SK-N-SH (cell line): ENCODE measurements around the gene LGR5. TPM values are rescaled to one million over a fixed set of nuclear protein-coding genes. Genes with fewer than 3 reads are reported as not detected.

ENCODE experiments used
- CTCF ChIA-PET: fragments of 300-600, 350-600 bp; formaldehyde crosslinking; extraction: SDS; loops from one replicate; lab custom pipeline; 2021; lab: Yijun Ruan, JAX
- POLR2A ChIA-PET: fragments of 350-600 bp; sonication (Branson Sonifier 250); formaldehyde crosslinking; extraction: SDS; loops from one replicate; lab custom pipeline; 2020; ENCODE audit warnings: antibody characterized with exemption, inconsistent platforms; lab: Yijun Ruan, JAX
- DNase-seq: peaks from one replicate; pipeline ENCODE4 v3.0.0; 2012
- H2AFZ ChIP-seq: fragments of 200-600 bp; sonication (generic); 2 replicates; pipeline ENCODE4 v1.8.1; 2016; ENCODE audit warnings: antibody characterized with exemption, mild to moderate bottlenecking, low read depth
- H3F3A ChIP-seq: fragments of 200-600 bp; sonication (generic); replicated peaks from 2 replicates; pipeline ENCODE3; 2016; ENCODE audit warnings: antibody characterized with exemption, mild to moderate bottlenecking; ENCODE audit not compliant: insufficient read depth
- H3K27ac ChIP-seq, 2 experiments: fragments of 200-500 bp in 1 of 2; fragments of 200-600 bp in 1 of 2; sonication (Bioruptor generic) in 1 of 2; sonication (generic), shearing (Covaris generic) in 1 of 2; 2 replicates each; pipeline versions ENCODE4 v1.5.1 to v1.6.1; 2014 to 2016; ENCODE audit warnings: low read depth in 2 of 2, inconsistent platforms in 1 of 2, low read length in 1 of 2, mild to moderate bottlenecking in 1 of 2, mixed read lengths in 1 of 2
- H3K27me3 ChIP-seq: fragments of 200-600 bp; sonication (generic), shearing (Covaris generic); 2 replicates; pipeline ENCODE4 v1.6.1; 2016; ENCODE audit warnings: mixed run types; ENCODE audit not compliant: insufficient read depth
- H3K36me3 ChIP-seq, 2 experiments: fragments of 200-500 bp in 1 of 2; fragments of 200-600 bp in 1 of 2; sonication (Bioruptor generic) in 1 of 2; sonication (generic) in 1 of 2; replicated peaks in 1 of 2; 2 replicates each; pipeline versions ENCODE3 to v1.5.1; 2014 to 2016; ENCODE audit warnings: low read length in 1 of 2, mild to moderate bottlenecking in 1 of 2; ENCODE audit not compliant: insufficient read depth in 2 of 2, control insufficient read depth in 1 of 2
- H3K4me1 ChIP-seq, 2 experiments: fragments of 200-500 bp in 1 of 2; fragments of 200-600 bp in 1 of 2; sonication (Bioruptor generic) in 1 of 2; sonication (generic), shearing (Covaris generic) in 1 of 2; 2 replicates each; pipeline versions ENCODE4 v1.5.1 to v1.6.1; 2014 to 2016; ENCODE audit warnings: low read depth in 1 of 2, low read length in 1 of 2, mixed run types in 1 of 2; ENCODE audit not compliant: insufficient read depth in 2 of 2, control insufficient read depth in 1 of 2
- H3K4me2 ChIP-seq: fragments of 200-600 bp; sonication (generic), shearing (Covaris generic); 2 replicates; pipeline ENCODE4 v1.6.1; 2017; ENCODE audit warnings: mixed run types
- H3K4me3 ChIP-seq, 2 experiments: fragments of 200-500 bp in 1 of 2; fragments of 200-600 bp in 1 of 2; sonication (Bioruptor generic) in 1 of 2; sonication (generic), shearing (Covaris generic) in 1 of 2; 2 replicates each; pipeline versions ENCODE4 v1.5.1 to v1.8.1; 2014 to 2016; ENCODE audit warnings: low read depth in 2 of 2, inconsistent platforms in 1 of 2, low read length in 1 of 2, mild to moderate bottlenecking in 1 of 2, mixed read lengths in 1 of 2, moderate library complexity in 1 of 2
- H3K79me2 ChIP-seq: fragments of 200-600 bp; sonication (generic); 2 replicates; pipeline ENCODE4 v1.8.1; 2017; ENCODE audit warnings: mild to moderate bottlenecking; ENCODE audit not compliant: insufficient read depth
- H3K9ac ChIP-seq: fragments of 200-600 bp; sonication (generic); 2 replicates; pipeline ENCODE4 v1.6.1; 2017; ENCODE audit warnings: mixed run types
- H3K9me2 ChIP-seq: fragments of 200-600 bp; sonication (generic); 2 replicates; pipeline ENCODE4 v1.6.1; 2017; ENCODE audit warnings: mixed run types
- H3K9me3 ChIP-seq: fragments of 200-600 bp; sonication (generic); 2 replicates; pipeline ENCODE4 v1.6.1; 2017; ENCODE audit warnings: mixed run types, mild to moderate bottlenecking, moderate library complexity
- H4K20me1 ChIP-seq: fragments of 200-600 bp; sonication (generic); 2 replicates; pipeline ENCODE4 v1.6.1; 2017; ENCODE audit warnings: mild to moderate bottlenecking, mixed run types; ENCODE audit not compliant: insufficient read depth
- CTCF ChIP-seq: fragments of 200-600 bp; sonication (generic); IDR thresholded peaks from 2 replicates; pipeline ENCODE4 v1.6.1; 2017; ENCODE audit warnings: antibody characterized with exemption, mild to moderate bottlenecking, moderate library complexity
- EP300 ChIP-seq, 2 experiments: IDR thresholded peaks; 2 replicates each; pipeline versions ENCODE4 v1.4.0 to v1.6.1; 2012; ENCODE audit warnings: borderline replicate concordance in 1 of 2, low read depth in 1 of 2, low read length in 1 of 2
- FOSL2 ChIP-seq: IDR thresholded peaks from 2 replicates; pipeline ENCODE4 v1.4.0; 2012; ENCODE audit warnings: low read depth, mild to moderate bottlenecking, moderate library complexity, borderline replicate concordance
- FOXM1 ChIP-seq: IDR thresholded peaks from 2 replicates; pipeline ENCODE4 v1.4.0; 2012; ENCODE audit warnings: low read depth, mild to moderate bottlenecking
- GATA2 ChIP-seq: sonication (generic); formaldehyde crosslinking; IDR thresholded peaks from 2 replicates; pipeline ENCODE4 v1.5.0; 2020; ENCODE audit warnings: mild to moderate bottlenecking, missing genetic modification reagents
- MAX ChIP-seq: IDR thresholded peaks from 2 replicates; pipeline ENCODE4 v1.4.0; 2012; ENCODE audit warnings: low read depth
- NRF1 ChIP-seq: IDR thresholded peaks from 2 replicates; pipeline ENCODE4 v1.6.1; 2012; ENCODE audit warnings: low read depth, mild to moderate bottlenecking, low read length
- POLR2AphosphoS5 ChIP-seq: IDR thresholded peaks from 2 replicates; pipeline ENCODE4 v1.6.1; 2012; ENCODE audit warnings: low read depth, low read length
- RCOR1 ChIP-seq: fragments of 150-350 bp; IDR thresholded peaks from 2 replicates; pipeline ENCODE4 v1.6.1; 2017; ENCODE audit warnings: antibody characterized with exemption, low read length
- REST ChIP-seq: IDR thresholded peaks from 2 replicates; pipeline ENCODE4 v1.6.1; 2012; ENCODE audit warnings: mild to moderate bottlenecking, low read depth, low read length, moderate library complexity
- RFX5 ChIP-seq: IDR thresholded peaks from 2 replicates; pipeline ENCODE4 v1.6.1; 2012; ENCODE audit warnings: mild to moderate bottlenecking, improper control_type of control experiment, low read length
- TCF12 ChIP-seq: IDR thresholded peaks from 2 replicates; pipeline ENCODE4 v1.4.0; 2012
- USF1 ChIP-seq: IDR thresholded peaks from 2 replicates; pipeline ENCODE4 v1.4.0; 2012; ENCODE audit warnings: low read depth, borderline replicate concordance
- WGBS: methylation state at CpG from one replicate; pipeline ENCODE4 v1.1.6; 2017; ENCODE audit warnings: low lambda C conversion rate; 5-methylcytosine and 5-hydroxymethylcytosine counted together
- polyA plus RNA-seq, 3 experiments: library from polyadenylated mRNA; depleted of rRNA; stranded (reverse); fragments of >200 nt; gene quantifications; 2 replicates each; pipeline ENCODE4 v1.2.3, GENCODE V29; 2012
- TF ChIP-seq, protein P1 (sequence below): IDR thresholded peaks from 2 replicates; pipeline ENCODE4; 2012

The LGR5 gene
- polyA plus RNA-seq, 1 of the 3 experiments (the other 2 are of a cell fraction), result 1.4 TPM

- H3K27me3 ChIP-seq, result no peaks in the 10 kb centered on the region
- no peak overlapping the region for H3K9ac ChIP-seq
- 11% methylated on average over 5 of the region's 5 CpGs for WGBS
- H3K9me3 ChIP-seq, result no peaks in the 10 kb centered on the region
- no peak overlapping the region for H3K4me2 ChIP-seq
- peak overlapping the region; percentile 12 to 88; a peak in 3 of 4 replicates for H3K27ac ChIP-seq
- H2AFZ ChIP-seq, result peak overlapping the region; percentile 67; the same call in 1 of the 2 replicates
- peak; percentile 21 for DNase-seq
- H3F3A ChIP-seq, result no peaks in the 10 kb centered on the region
- no peaks in the 10 kb centered on the region for H4K20me1 ChIP-seq
- TF ChIP-seq EP300 (IDR thresholded peaks at IDR 0.05; ENCODE audit: borderline replicate concordance in 1 of 2, low read depth in 1 of 2, low read length in 1 of 2) (peak in 1 of 2 experiments; percentile 90; a peak in 2 of 4 replicates), GATA2 (peak; percentile 39; the same call in 1 of the 2 replicates), POLR2AphosphoS5 (0 out of 2 replicates have a peak, but pooled peaks have one; percentile 23), REST (no peak), TCF12 (peak; percentile 50; the same call in 1 of the 2 replicates), FOSL2 (no peak)
- TF ChIP-seq, protein P1, sequence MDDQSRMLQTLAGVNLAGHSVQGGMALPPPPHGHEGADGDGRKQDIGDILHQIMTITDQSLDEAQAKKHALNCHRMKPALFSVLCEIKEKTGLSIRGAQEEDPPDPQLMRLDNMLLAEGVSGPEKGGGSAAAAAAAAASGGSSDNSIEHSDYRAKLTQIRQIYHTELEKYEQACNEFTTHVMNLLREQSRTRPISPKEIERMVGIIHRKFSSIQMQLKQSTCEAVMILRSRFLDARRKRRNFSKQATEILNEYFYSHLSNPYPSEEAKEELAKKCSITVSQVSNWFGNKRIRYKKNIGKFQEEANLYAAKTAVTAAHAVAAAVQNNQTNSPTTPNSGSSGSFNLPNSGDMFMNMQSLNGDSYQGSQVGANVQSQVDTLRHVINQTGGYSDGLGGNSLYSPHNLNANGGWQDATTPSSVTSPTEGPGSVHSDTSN, result peak; percentile 28; the same call in 1 of the 2 replicates
- H3K79me2 ChIP-seq, result no peaks in the 10 kb centered on the region
- H3K9me2 ChIP-seq, result no peaks in the 10 kb centered on the region
- CTCF ChIA-PET, result interaction anchor here (1.0 to 1.8 kb wide), 3 partner anchors 28 to 382 kb away, joined by 4 to 6 read pairs (median 5); no protein-coding TSS in a partner anchor
- H3K36me3 ChIP-seq, result no peaks in the 10 kb centered on the region
- peaks cover 0 to 21% of the 10 kb centered on the region in 2 experiments; a peak in 2 of 4 replicates for H3K4me1 ChIP-seq
- no peak overlapping the region for H3K4me3 ChIP-seq
- POLR2A ChIA-PET, result no interaction called here
These were observed 139.2 kb downstream of the LGR5 start for GRCh38 chr12:71578694-71579258.

DNA sequence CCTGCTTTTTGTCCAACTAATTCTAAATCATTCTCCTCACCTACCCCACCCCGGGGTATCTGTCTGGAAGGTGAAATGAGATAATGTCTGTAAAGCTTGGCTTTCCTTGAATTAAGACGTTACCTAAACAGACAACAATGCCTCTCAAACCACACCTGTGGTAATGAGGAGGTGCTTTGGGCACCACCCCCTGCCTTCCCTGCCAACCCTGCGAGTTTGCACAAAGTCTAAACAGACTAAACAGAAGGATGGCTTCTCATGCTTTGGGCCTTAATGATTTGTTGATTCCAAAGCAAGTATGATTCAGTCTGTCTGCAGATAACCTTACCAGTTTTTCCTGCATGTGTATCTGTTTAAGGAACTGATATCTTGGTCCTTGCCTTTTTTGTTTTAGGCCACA, 141.6 kb downstream of the LGR5 start:
- no peak for DNase-seq
- Histone ChIP-seq H3K9me2 (no peaks in the 10 kb centered on the region), H3K36me3 (no peaks in the 10 kb centered on the region), H3K4me1 (peaks cover 0 to 21% of the 10 kb centered on the region in 2 experiments; a peak in 2 of 4 replicates), H2AFZ (no peak overlapping the region), H3F3A (no peaks in the 10 kb centered on the region), H3K9ac (no peak overlapping the region), H4K20me1 (no peaks in the 10 kb centered on the region), H3K27me3 (no peaks in the 10 kb centered on the region), H3K79me2 (no peaks in the 10 kb centered on the region), H3K27ac (no peak overlapping the region), H3K4me2 (no peak overlapping the region), H3K4me3 (no peak overlapping the region), H3K9me3 (no peaks in the 10 kb centered on the region)
- CTCF ChIA-PET, result interaction anchor here (0.8 to 0.9 kb wide), 2 partner anchors 55 to 852 kb away, joined by 3 read pairs; no protein-coding TSS in a partner anchor
- POLR2A ChIA-PET, result no interaction called here
- 77% methylated on average over 3 of the region's 3 CpGs for WGBS
- TF ChIP-seq FOXM1 (no peak), TCF12 (no peak), POLR2AphosphoS5 (no peak), MAX (no peak), CTCF (no peak), RCOR1 (no peak), FOSL2 (no peak), REST (no peak), RFX5 (no peak), NRF1 (no peak), USF1 (no peak)
